GM15510 (cell line): ENCODE data around the gene DSG2.

ENCODE experiments used
- POLR2A ChIP-seq: IDR thresholded peaks from 3 replicates; pipeline ENCODE4 v1.6.1; 2011; ENCODE audit warnings: borderline replicate concordance; ENCODE audit not compliant: insufficient read length; ENCODE audit errors: extremely low read depth

The DSG2 gene

DNA sequence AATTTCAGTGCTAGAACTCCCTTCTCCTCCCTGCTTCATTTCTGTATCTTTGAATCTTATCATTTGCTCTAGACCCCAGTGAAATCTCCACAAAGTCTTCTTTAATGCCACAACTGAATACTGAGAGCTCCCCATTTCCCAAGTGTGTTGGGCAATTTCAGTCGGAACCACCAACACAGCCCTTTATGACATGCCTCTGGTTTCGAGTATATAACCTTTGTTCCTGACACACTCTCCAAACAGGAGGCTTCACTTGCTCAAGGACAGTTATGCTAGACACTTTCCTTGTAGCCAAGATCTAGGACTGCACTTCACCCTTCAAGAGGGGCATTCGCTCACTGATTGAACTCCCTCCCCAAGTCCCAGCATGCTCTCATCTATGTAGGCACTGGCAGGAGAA is 75.1 kb downstream of the DSG2 start:
- TF ChIP-seq POLR2A, result no peak

DNA sequence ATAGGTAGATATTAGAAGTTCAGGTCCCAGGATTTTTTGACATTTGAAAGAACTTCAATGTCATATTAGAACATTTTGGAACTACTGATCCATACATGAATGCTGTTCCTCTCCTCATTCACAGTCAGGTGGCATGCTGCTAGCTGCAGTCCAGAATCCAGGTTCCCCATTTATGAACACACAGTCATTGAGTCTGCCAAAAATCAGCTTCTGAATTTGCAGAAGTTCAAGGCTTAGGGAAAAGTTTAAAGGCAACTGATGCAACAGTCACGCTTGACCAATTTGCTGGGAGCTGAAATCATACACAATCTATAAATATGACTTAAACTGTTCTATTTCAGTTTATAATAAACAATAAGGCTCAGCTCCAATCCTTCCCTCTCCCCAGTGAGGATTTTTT is 76.4 kb downstream of the DSG2 start:
- no peak for TF ChIP-seq POLR2A

DNA sequence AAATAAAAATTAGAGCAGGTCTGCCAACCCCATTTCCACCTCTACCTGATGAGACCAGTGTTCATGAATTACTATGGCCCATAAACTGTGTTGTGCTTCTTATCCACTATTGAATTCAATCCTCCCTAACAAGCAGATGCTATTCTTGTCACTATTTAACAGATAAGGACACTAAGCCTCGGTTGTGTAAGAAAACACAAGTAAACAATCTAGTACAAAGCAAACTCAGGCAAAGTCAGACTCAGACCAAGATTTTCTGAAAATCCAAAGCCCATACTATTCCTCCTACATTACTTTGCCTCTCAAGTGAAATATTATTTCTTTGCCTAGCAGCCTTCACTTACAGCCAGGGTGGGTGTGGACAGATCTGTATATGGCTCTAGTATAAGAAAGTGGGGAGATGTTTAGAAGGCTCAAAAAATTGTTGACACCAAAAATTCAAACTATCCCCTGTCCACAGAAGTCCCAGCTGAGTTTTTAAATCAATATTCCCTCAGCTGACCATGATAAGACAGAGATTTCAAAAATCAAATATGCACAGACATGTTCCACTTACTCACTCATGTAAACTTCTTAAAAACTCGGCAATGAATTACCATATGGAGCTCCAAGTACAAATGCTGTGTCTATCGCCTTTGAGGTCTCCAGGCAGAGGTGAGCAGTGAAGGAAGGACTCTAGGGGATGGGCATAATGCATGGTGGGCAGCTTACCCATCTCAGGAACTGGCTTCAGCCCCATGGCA is 77.7 kb downstream of the DSG2 start:
- no peak for TF ChIP-seq POLR2A

DNA sequence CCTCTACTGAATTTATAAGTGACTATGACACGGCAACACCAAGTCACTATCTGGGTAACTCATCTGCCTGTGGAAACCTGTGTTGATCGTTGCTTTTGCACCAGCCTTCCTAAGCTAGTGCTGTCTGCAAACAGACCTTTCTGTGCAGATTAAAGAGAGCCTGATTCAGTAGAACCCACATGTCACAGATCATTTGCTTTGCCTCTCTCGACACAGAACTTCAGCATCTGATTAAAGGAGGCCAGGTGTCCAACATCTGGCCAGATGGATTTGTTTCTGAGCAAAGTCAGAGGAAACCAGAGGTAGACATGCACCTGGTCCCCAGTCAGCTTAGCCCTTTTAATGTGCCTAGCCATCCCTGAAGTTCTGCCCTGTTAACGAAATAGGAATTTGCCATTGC is 78.7 kb downstream of the DSG2 start:
- TF ChIP-seq POLR2A, result no peak

DNA sequence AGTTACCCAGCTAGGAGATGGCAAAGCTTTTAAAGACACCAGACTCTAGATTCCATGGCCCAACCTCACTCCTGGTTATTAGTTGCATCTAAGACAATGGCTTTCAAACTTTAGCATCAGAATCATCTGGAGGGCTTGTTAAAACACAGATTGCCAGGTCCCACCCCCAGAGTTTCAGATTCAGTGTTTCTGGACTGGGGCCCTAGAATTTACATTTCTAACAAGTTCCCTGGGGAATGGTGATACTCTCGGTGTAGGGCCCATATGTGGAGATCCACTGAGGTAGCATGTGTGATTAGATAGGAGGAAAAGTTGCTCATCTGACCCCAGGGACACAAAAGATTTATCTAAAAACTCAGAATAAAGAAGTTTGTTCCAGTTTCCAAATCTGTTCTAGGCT is 79.2 kb downstream of the DSG2 start:
- no peak for TF ChIP-seq POLR2A

DNA sequence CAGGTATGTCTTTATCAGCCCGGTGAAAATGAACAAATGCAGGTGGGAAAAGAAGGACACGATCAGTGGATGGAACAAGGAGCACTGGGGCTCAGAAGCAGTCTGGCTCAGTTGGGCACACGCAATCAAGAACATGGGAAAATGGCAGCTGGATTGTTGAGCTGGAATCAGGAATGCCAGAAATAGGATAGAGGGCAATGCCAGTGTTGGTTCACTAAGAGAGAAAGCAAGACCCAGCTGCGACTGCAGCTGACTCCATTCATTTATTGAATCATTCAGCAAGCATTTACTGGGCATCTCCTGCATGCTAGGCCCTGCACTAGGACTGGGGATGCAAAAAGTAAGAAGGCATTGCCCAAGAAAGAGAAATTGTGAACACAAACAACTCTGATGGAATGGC is 80.1 kb downstream of the DSG2 start:
- TF ChIP-seq POLR2A, result no peak

DNA sequence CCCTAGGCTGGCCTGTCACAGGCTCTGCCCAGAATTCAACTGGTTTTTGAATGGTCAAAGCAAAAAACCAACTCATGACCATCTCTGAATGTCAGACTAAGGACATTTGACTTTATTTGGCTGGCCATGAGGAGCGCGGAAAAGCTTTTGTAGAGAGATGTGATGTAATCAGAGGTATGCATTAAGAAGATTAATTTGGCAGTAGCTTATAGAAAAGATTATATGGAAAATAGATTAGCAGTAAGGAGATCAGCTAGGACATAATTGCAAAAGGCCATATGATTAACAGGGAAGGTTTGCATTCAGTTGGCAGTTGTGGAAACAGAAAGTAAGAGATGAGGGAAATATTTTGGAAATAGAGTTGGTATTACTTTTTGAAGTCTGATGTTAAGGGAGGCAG is 81.4 kb downstream of the DSG2 start:
- TF ChIP-seq POLR2A, result no peak

DNA sequence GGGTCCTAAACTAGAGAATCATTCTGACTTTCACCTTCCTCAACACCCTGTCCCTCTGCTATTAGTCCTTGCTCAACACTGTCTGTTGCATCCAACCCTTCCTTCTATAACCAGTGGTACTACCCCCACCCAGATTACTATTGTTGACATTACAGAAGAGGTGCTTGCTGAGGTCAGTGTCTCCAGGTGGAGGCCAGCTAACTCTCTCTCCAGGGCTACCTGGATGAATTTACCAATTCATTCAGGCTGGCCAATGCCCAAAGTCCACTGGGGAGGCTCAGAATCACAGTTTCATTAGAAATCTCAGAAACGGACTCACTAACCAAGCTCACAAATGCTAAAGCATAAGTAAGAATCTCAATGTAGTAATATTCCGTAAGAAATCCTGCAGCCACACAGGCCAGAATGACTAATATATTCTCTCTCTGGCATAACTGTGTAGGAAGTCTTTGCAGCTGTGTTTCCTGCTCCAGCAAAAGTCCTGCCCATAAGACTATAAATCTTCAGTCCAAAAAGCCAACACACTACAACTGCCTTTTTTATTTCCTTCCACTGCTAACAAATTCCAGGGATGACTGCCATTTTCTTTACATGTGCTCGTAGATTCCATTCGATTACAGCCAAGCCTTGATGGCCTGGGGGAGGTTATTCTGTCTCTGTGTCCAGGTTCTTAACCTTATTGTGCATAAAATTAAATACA is 83.7 kb downstream of the DSG2 start:
- TF ChIP-seq POLR2A, result no peak

DNA sequence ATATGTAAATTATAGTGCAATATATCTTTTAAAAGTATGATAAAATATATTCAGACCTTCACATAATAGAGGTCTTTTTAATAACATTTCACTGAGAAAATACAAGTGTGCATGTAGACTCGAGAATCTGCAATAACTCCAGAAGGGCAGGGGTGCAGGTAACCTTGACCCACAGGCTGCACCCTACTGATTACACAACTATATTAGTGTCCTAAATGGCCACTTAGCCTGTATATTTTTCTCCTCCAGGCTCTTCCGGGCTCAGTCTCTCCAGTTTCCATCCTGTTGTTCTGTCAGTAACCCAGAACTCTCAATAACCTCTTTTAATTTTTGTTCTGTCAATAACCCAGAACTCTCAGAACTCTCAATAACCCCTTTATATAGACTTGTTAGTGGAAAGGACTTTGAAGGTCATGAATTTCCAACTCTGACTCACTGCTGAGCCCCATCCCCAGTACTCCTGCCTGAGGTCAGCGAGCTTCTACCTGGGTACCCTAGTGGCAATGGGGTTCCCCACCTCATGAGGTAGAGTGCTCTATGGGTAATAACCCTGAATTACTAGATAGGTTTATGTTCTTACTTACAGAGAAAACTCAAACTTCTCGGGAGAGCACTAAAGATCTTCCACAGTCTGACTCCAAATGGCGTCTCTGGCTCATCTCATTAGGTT is 85.3 kb downstream of the DSG2 start:
- TF ChIP-seq POLR2A, result no peak

DNA sequence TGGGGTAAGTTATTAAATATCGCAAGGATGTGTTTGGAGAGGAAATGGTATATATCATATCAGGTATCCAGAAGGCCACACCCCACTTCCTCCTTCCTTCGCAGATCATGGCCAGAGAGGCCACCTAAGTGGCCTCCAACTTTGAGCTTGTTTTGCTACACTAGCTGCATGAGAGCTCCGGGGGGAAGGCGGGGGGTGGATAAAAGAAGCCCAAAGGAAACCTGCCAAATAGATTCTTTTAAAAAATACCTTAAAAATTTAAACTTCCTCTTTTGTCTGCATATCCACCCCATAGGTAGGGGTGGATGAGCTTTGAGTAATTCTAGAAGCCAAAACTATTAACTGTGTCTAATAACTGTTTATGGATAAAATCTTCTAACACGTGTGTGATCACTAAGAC is 88.0 kb downstream of the DSG2 start:
- TF ChIP-seq POLR2A, result no peak

DNA sequence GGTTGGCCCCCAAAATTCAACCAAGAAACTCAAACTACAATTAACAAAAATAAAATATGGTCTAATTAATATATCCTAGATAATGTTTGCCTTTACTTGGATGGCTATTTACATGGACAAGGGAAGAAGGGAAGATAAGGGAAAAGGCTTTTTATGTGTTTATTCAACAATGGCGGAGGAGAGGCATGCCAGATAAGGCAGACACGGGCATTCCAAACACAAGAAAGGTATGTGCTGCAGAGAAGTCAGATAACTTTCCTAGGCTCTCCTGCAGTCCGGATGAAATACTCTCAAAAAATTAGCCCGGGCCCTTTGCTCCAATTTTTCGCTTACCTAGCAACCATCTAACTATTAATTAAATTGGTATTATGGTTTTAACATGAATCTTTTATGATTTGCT is 88.6 kb downstream of the DSG2 start:
- TF ChIP-seq POLR2A, result no peak

DNA sequence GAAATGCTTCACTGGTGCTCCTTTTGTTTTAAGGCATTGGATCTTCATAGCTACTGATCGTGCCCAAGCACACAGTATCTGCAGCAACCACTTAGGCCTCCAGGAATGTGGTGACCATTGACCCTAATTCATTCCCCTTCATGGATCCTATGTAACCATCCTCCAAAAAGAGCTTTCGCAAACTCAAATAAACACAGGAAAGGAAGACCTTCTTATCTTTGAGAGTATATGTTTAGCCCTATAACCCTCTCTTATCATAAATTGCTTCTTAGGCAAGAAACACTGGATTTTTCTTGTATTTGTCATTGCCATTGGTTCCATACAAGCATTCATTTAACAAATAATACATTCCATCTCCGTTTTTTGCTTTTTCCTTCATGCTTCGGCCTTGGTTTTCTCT is 89.6 kb downstream of the DSG2 start:
- TF ChIP-seq POLR2A, result no peak

DNA sequence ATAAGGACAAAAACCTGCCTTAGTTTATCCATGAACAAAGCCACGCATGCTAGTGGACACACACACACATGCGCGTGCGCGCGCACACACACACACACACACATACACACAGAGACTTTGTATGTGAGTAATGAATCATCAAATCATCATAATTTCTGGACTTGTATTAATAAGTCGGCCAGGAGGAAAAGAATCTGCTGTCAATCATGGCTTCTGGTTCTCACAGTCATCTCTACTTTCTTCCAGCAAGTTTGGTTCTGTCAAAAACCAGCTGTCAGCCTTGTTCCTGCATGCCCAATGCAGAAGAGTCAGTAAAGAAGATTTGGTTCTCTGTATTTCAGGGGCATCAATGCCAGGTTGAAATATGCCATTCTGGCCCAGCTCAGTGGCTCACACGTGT is 92.6 kb downstream of the DSG2 start:
- no peak for TF ChIP-seq POLR2A

DNA sequence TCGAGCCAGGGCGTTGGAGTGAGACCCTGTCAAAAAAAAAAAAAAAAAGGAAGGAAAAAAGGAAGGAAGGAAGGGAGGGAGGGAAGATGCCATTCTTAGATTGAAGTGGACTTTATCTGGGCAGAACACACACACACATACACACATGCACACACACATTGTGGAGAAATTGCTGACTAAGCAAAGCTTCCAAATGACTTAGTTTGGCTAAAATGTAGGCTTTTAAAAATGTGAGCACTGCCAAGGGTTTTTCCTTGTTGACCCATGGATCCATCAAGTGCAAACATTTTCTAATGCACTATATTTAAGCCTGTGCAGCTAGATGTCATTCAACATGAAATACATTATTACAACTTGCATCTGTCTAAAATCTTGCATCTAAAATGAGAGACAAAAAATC is 93.1 kb downstream of the DSG2 start:
- TF ChIP-seq POLR2A, result no peak

DNA sequence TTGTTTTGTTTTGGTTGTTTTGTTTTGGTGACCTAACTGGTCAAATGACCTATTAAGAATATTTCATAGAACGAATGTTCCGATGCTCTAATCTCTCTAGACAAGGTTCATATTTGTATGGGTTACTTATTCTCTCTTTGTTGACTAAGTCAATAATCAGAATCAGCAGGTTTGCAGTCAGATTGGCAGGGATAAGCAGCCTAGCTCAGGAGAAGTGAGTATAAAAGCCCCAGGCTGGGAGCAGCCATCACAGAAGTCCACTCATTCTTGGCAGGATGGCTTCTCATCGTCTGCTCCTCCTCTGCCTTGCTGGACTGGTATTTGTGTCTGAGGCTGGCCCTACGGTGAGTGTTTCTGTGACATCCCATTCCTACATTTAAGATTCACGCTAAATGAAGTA is 93.7 kb downstream of the DSG2 start, which contains the start of gene TTR:
Gene TTR, plus strand, starts transcription at position 250 of the 400 bp plus-strand sequence. Its CDS starts 26 bp downstream, at position 276.
- no peak for TF ChIP-seq POLR2A
